Measurements from ENCODE around the gene PLK3. TPM values are rescaled to one million over a fixed set of nuclear protein-coding genes. Genes with fewer than 3 reads are reported as not detected.
"Not testable (repeated sequence)": the region's sequence is repeated elsewhere in the genome, so short reads cannot be mapped to it uniquely, and the experiment has no call there.

The PLK3 gene
- total and polyA plus RNA-seq, 2 donors from 2014 or later, result 4.4 to 24.3 TPM

- Histone ChIP-seq H3K27ac (ENCODE audit: low read depth in 2 of 2, low read length in 2 of 2) (no peak overlapping the region), H3K4me3 (ENCODE audit: low read length in 3 of 3) (no peak overlapping the region), H3K36me3 (ENCODE audit: control insufficient read depth in 2 of 3, insufficient read depth in 3 of 3, low read length in 3 of 3) (no peaks in the 10 kb centered on the region), H3K9me3 (ENCODE audit: control insufficient read depth in 2 of 3, insufficient read depth in 1 of 3, low read length in 3 of 3) (no peaks in the 10 kb centered on the region), H3K27me3 (ENCODE audit: control insufficient read depth, insufficient read depth, low read length) (no peaks in the 10 kb centered on the region), H3K4me1 (ENCODE audit: control insufficient read depth in 2 of 3, insufficient read depth in 2 of 3, low read depth in 1 of 3, low read length in 3 of 3) (peaks cover 0 to 2% (median 0%) of the 10 kb centered on the region in 3 donors), H3K9ac (ENCODE audit: low read length in 3 of 3) (no peak overlapping the region)
- no peak for TF ChIP-seq CTCF (IDR thresholded peaks at IDR 0.05; ENCODE audit: borderline replicate concordance, extremely low read depth, insufficient read depth)
- no peak for FAIRE-seq
- intact Hi-C loops (cut with DNase I), result loop anchor here (10.0 kb wide), 1 partner anchor 50 kb away; the partner anchor contains the start of gene BEST4
- DNase-seq, result no peak
These were observed 34.2 kb downstream of the PLK3 start for GRCh38 chr1:44834328-44834727.

DNA sequence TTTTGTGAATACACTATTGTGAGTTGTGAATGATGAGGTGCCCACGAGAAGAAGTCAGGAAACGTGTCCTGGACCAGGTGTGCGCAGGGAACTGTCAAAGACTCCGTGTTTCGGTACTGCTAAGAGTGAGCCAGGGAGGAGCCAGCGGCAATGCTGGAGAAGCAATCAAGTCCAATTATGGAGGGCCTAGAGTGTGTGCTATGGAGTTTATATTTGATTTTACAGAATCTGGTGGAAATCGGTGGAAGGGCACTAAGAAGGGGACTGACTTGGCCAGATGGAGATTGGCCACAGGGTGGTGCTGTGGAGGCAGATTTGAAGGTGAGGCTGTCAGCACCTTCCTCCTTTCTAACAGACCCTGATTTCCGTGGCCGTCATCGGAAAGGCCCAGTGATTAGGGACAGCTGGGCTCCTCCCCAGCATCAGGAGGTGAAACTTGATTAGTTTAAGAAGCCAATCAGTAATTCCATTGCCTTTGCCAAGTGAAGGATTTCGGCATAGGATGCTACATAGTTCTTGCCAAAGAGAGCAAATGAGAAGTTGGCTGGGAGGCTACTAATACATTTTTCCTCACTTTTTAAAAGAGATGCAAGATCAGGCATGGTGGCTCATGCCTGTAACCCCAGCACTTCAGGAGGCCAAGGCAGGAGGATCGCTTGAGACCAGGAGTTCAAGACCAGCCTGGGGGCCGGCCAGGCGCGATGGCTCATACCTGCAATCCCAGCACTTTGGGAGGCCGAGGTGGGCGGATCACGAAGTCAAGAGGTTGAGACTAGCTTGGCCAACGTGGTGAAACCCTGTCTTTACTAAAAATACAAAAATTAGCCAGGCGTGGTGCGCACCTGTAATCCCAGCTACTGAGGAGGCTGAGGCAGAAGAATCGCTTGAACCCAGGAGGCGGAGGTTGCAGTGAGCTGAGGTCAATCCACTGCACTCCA, 35.8 kb downstream of the PLK3 start:
- TF ChIP-seq CTCF (IDR thresholded peaks at IDR 0.05; ENCODE audit: borderline replicate concordance, extremely low read depth, insufficient read depth), result peak; percentile 79
- intact Hi-C loops (cut with DNase I), result loop anchor here (10.0 kb wide), 1 partner anchor 51 kb away; the partner anchor contains the start of gene BEST4
- DNase-seq (peak; percentile 86 to 91 (median 89)), FAIRE-seq (no peak)
- no peak overlapping the region for H3K9ac ChIP-seq (ENCODE audit: low read length in 3 of 3)
- H3K36me3 ChIP-seq (ENCODE audit: control insufficient read depth in 2 of 3, insufficient read depth in 3 of 3, low read length in 3 of 3), result no peaks in the 10 kb centered on the region
- H3K4me3 ChIP-seq (ENCODE audit: low read length in 3 of 3), result peak overlapping the region in 1 of 3 donors; percentile 17
- H3K4me1 ChIP-seq (ENCODE audit: control insufficient read depth in 2 of 3, insufficient read depth in 2 of 3, low read depth in 1 of 3, low read length in 3 of 3), result peaks cover 0 to 2% (median 0%) of the 10 kb centered on the region in 3 donors
- no peaks in the 10 kb centered on the region for H3K27me3 ChIP-seq (ENCODE audit: control insufficient read depth, insufficient read depth, low read length)
- H3K27ac ChIP-seq (ENCODE audit: low read depth in 2 of 2, low read length in 2 of 2), result no peak overlapping the region
- no peaks in the 10 kb centered on the region for H3K9me3 ChIP-seq (ENCODE audit: control insufficient read depth in 2 of 3, insufficient read depth in 1 of 3, low read length in 3 of 3)

DNA sequence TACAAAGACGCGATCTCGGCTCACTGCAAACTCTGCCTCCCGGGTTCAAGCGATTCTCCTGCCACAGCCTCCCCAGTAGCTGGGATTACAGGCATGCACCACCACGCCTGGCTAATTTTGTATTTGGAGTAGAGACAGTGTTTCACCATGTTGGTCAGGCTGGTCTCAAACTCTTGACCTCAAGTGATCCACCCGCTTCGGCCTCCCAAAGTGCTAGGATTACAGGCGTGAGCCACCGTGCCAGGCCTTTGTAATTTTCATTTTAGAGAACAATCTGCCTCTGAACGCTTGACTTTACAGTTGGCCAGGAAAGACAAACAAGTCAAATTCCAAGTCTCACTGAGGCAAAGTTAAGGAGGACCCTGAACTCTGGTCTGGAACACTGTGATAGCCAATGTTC, 38.1 kb downstream of the PLK3 start:
- intact Hi-C loops (cut with DNase I), result loop anchor here (10.0 kb wide), 1 partner anchor 53 kb away; the partner anchor contains the start of gene BEST4
- H3K27ac ChIP-seq (ENCODE audit: low read depth in 2 of 2, low read length in 2 of 2); DNase-seq; H3K9ac ChIP-seq (ENCODE audit: low read length in 3 of 3); FAIRE-seq; H3K9me3 ChIP-seq (ENCODE audit: control insufficient read depth in 2 of 3, insufficient read depth in 1 of 3, low read length in 3 of 3); H3K27me3 ChIP-seq (ENCODE audit: control insufficient read depth, insufficient read depth, low read length); H3K4me1 ChIP-seq (ENCODE audit: control insufficient read depth in 2 of 3, insufficient read depth in 2 of 3, low read depth in 1 of 3, low read length in 3 of 3); H3K36me3 ChIP-seq (ENCODE audit: control insufficient read depth in 2 of 3, insufficient read depth in 3 of 3, low read length in 3 of 3); H3K4me3 ChIP-seq (ENCODE audit: low read length in 3 of 3): not testable (repeated sequence)

- intact Hi-C loops (cut with DNase I), result loop anchor here (10.0 kb wide), 1 partner anchor 55 kb away; the partner anchor contains the start of gene BEST4
- H3K4me1 ChIP-seq (ENCODE audit: control insufficient read depth in 2 of 3, insufficient read depth in 2 of 3, low read depth in 1 of 3, low read length in 3 of 3), result peaks cover 0 to 2% (median 0%) of the 10 kb centered on the region in 3 donors
- peak in 2 of 5 donors; percentile 19 to 49 for DNase-seq
- H3K27ac ChIP-seq (ENCODE audit: low read depth in 2 of 2, low read length in 2 of 2), result no peak overlapping the region
- no peaks in the 10 kb centered on the region for H3K27me3 ChIP-seq (ENCODE audit: control insufficient read depth, insufficient read depth, low read length)
- no peak overlapping the region for H3K9ac ChIP-seq (ENCODE audit: low read length in 3 of 3)
- no peak overlapping the region for H3K4me3 ChIP-seq (ENCODE audit: low read length in 3 of 3)
- no peak for TF ChIP-seq CTCF (IDR thresholded peaks at IDR 0.05; ENCODE audit: borderline replicate concordance, extremely low read depth, insufficient read depth)
- FAIRE-seq, result no peak
- no peaks in the 10 kb centered on the region for H3K9me3 ChIP-seq (ENCODE audit: control insufficient read depth in 2 of 3, insufficient read depth in 1 of 3, low read length in 3 of 3)
- no peaks in the 10 kb centered on the region for H3K36me3 ChIP-seq (ENCODE audit: control insufficient read depth in 2 of 3, insufficient read depth in 3 of 3, low read length in 3 of 3)
These were observed 39.4 kb downstream of the PLK3 start for GRCh38 chr1:44839576-44839975.

Data from kidney (tissue), 14 donors.